Cardiac muscle cell (in vitro differentiated cells and primary cell): Measurements from ENCODE around the gene GALK1. TPM values are rescaled to one million over a fixed set of nuclear protein-coding genes. Genes with fewer than 3 reads are reported as not detected.
"Not testable (repeated sequence)": the region's sequence is repeated elsewhere in the genome, so short reads cannot be mapped to it uniquely, and the experiment has no call there.

Source experiments
- DNase-seq, 2 donors: peaks; one replicate each; pipeline versions ENCODE4 v3.0.0 to v3.0.0-alpha.2; 2010 to 2017; ENCODE audit warnings: low read depth in 1 of 2, low spot score in 1 of 2
- H3K27ac ChIP-seq: fragments of 200-600 bp; sonication (generic); 2 replicates; pipeline ENCODE4 v1.5.1; 2016
- H3K27me3 ChIP-seq: fragments of 200-600 bp; sonication (generic); 2 replicates; pipeline ENCODE4 v1.6.0; 2016; ENCODE audit warnings: control low read depth
- H3K36me3 ChIP-seq: fragments of 200-600 bp; sonication (generic); 2 replicates; pipeline ENCODE4 v1.5.1; 2016; ENCODE audit warnings: control low read depth
- H3K4me1 ChIP-seq: fragments of 200-600 bp; sonication (generic); 2 replicates; pipeline ENCODE4 v1.8.1; 2017; ENCODE audit warnings: low read depth, mild to moderate bottlenecking, mixed run types
- H3K4me3 ChIP-seq: fragments of 200-600 bp; sonication (generic); 2 replicates; pipeline ENCODE4 v1.5.1; 2016; ENCODE audit warnings: mild to moderate bottlenecking
- H3K9me3 ChIP-seq: fragments of 200-600 bp; sonication (generic); 2 replicates; pipeline ENCODE4 v1.5.1; 2017; ENCODE audit warnings: low read depth, mild to moderate bottlenecking, control low read depth
- CTCF ChIP-seq: IDR thresholded peaks from 2 replicates; pipeline ENCODE4 v1.5.1; 2012; ENCODE audit warnings: low read depth, mild to moderate bottlenecking, low read length
- polyA plus RNA-seq: library from polyadenylated mRNA; unstranded; fragments of >200 nt; fragmentation: Nextera tagmentation; extraction: Ambion mirVana; gene quantifications from 2 replicates; pipeline ENCODE4 v1.2.1, GENCODE V29; 2016
- total RNA-seq: library from RNA; depleted of rRNA; stranded (reverse); fragments of >200 nt; gene quantifications from 2 replicates; pipeline ENCODE4 v1.2.3, GENCODE V29; 2016

The GALK1 gene
- total and polyA plus RNA-seq, 2 experiments from 2014 or later: 42.4 to 54.0 TPM

DNA sequence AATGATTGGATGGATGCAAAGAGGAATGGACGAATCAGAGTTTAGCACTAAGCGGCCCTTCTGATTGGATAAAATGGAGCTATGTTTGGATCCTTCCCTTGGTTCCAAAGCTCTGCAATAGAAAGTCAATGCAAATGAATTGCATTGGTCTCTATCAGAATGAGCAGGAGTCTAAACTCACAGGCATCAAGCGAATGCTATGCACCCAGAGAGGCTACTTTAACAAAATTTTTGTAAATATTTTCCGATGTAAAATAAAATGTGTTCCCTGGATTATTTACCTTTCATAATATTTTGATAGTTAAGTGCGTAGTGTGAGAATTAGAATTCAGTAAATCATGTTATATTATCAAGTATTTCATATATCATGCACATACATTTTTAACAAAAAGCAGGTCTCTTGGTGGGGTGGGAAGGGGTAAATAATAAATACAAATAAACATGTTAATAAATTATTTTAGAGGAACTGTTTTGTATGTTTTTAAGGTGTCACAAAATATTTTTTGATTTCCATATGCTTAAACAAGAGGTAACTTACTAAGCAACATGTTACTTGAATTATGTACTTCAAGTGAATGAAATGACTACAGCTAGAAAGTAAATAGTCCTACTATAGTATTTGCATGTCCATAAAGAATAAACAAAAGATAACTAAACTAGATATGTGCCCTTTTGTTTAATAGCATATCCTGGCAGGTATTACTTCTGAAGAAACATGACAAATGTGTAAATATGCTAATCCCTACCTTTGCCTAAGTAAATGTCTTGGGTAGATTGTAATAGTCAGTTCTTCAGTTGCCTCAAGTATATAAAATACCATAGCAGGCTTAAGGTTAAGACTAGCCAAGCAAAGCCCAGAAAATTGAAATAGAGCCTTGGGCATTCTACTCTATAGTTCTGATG is 15.2 kb upstream of the GALK1 start:
- Histone ChIP-seq H3K4me3 (no peak overlapping the region), H3K9me3 (no peaks in the 10 kb centered on the region), H3K4me1 (peaks cover 26% of the 10 kb centered on the region), H3K27ac (no peak overlapping the region), H3K27me3 (no peaks in the 10 kb centered on the region), H3K36me3 (peaks cover 27% of the 10 kb centered on the region)
- no peak for TF ChIP-seq CTCF
- DNase-seq: no peak

- Histone ChIP-seq H3K27me3 (no peaks in the 10 kb centered on the region), H3K27ac (peak overlapping the region; percentile 97), H3K4me3 (peak overlapping the region; percentile 98), H3K4me1 (peaks cover 26% of the 10 kb centered on the region), H3K36me3 (peaks cover 27% of the 10 kb centered on the region), H3K9me3 (no peaks in the 10 kb centered on the region)
- DNase-seq: peak; percentile 98 to 100
- no peak for TF ChIP-seq CTCF
These were observed 14.4 kb upstream of the GALK1 start for GRCh38 chr17:75779250-75779986.

DNA sequence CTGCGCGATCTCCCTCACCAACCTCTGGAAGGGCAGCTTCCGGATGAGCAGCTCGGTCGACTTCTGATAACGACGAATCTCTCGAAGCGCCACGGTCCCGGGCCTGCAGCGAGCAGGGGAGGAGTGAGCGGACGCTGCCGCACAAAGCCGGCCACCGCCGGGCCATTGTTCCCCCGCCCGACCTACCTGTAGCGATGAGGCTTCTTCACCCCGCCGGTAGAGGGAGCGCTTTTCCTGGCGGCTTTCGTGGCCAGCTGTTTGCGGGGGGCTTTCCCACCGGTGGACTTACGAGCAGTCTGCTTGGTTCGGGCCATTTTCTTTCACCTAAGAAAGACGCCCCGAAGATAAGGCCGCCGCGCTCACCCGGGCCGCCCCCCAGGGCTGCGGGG is 13.9 kb upstream of the GALK1 start:
- Histone ChIP-seq H3K4me1 (peaks cover 22% of the 10 kb centered on the region), H3K27me3 (no peaks in the 10 kb centered on the region), H3K27ac (peak overlapping the region; percentile 97), H3K9me3 (no peaks in the 10 kb centered on the region), H3K4me3 (peak overlapping the region; percentile 98), H3K36me3 (peaks cover 27% of the 10 kb centered on the region)
- TF ChIP-seq CTCF: peak; percentile 54
- peak in 1 of 2 donors; percentile 34 for DNase-seq

DNA sequence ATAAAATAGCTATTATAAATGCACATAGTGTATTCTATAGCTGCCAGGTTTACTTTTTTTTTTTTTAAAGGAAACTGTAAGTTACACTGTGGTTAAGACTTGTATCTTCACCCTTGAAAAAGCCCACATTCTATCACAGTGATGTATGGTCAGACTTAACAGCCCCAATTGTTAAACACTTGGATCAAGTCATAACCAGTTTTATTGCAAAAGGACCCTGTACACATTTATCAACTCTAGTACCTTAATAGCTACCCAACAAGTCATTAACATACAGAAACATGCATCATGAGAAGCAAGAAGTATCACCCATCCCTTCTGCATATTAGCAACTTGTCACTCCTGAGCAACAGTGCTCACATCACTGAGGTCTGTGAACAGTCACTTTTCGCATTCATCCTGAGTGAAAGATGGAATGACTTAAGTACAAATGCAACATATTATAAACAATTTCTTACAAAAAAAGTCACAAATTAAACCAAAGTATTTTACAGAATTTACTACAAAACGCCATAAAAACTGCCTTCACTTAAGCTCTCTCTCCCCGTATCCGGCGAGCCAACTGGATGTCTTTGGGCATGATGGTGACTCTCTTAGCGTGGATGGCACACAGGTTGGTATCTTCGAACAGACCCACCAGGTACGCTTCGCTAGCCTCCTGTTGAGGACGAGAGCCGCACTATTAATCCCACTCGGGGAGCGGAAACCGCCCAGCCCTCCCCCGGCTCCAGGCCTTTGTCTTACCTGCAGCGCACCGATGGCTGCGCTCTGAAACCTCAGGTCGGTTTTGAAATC is 13.3 kb upstream of the GALK1 start:
- peak in 1 of 2 donors; percentile 21 for DNase-seq
- not testable (repeated sequence) for H3K9me3 ChIP-seq, H3K27me3 ChIP-seq
- peaks cover 27% of the 10 kb centered on the region for H3K36me3 ChIP-seq
- peaks cover 16% of the 10 kb centered on the region for H3K4me1 ChIP-seq
- H3K4me3 ChIP-seq: peak overlapping the region; percentile 98
- peak overlapping the region; percentile 97 for H3K27ac ChIP-seq

GRCh38 chr17:75777296-75777922 is 12.4 kb upstream of the GALK1 start:
- H3K27me3 ChIP-seq: no peaks in the 10 kb centered on the region
- peak overlapping the region; percentile 36 for H3K27ac ChIP-seq
- peaks cover 27% of the 10 kb centered on the region for H3K36me3 ChIP-seq
- peak overlapping the region; percentile 98 for H3K4me3 ChIP-seq
- H3K4me1 ChIP-seq: peaks cover 13% of the 10 kb centered on the region
- TF ChIP-seq CTCF: no peak
- H3K9me3 ChIP-seq: no peaks in the 10 kb centered on the region
- peak in 1 of 2 donors; percentile 51 for DNase-seq
